GM13976 (cell line): ENCODE measurements around the gene VASH1.

Source experiments
- DNase-seq: peaks from one replicate; pipeline ENCODE4 v3.0.0; 2012; ENCODE audit warnings: low spot score
- CTCF ChIP-seq: IDR thresholded peaks from 2 replicates; pipeline ENCODE4 v1.5.1; 2012; ENCODE audit warnings: borderline replicate concordance, mild to moderate bottlenecking; ENCODE audit not compliant: insufficient read depth; ENCODE audit errors: extremely low read depth, missing control alignments, control extremely low read depth
- in situ Hi-C: fragments of 300-500 bp; cut with MboI; formaldehyde crosslinking; loops from one replicate; pipeline ENCODE4 v1.12.0; 2022; ENCODE audit warnings: low sequenced_read_pairs, mixed read lengths, inconsistent platforms; ENCODE audit not compliant: unreplicated experiment

Gene VASH1

GRCh38 chr14:76828339-76829012, 67.2 kb downstream of the VASH1 start:
- TF ChIP-seq CTCF: no peak
- in situ Hi-C loops: no loop called here
- DNase-seq: no peak

GRCh38 chr14:76829013-76829365, 67.7 kb downstream of the VASH1 start:
- no peak for DNase-seq
- in situ Hi-C loops: no loop called here

GRCh38 chr14:76829650-76830421, 68.6 kb downstream of the VASH1 start:
- TF ChIP-seq CTCF: no peak
- in situ Hi-C loops: no loop called here
- DNase-seq: no peak

More at GRCh38 chr14:76829013-76829365, 67.7 kb downstream of the VASH1 start:
- no peak for TF ChIP-seq CTCF

- in situ Hi-C loops: no loop called here
- DNase-seq: no peak
- TF ChIP-seq CTCF: no peak
Measured at GRCh38 chr14:76830556-76830955, 69.3 kb downstream of the VASH1 start.

- in situ Hi-C loops: no loop called here
Measured at GRCh38 chr14:76832503-76832988, 71.3 kb downstream of the VASH1 start.

More at GRCh38 chr14:76832503-76832988, 71.3 kb downstream of the VASH1 start:
- TF ChIP-seq CTCF: no peak
- DNase-seq: no peak
